Central memory CD8-positive, alpha-beta T cell (primary cell): ENCODE results near the gene RNF168.
"Not testable (repeated sequence)": the region's sequence is repeated elsewhere in the genome, so short reads cannot be mapped to it uniquely, and the experiment has no call there.

ENCODE experiments used
- ATAC-seq: fragments of 150-1000 bp; cut with Tn5 transposase; replicated peaks from 2 replicates; pipeline ENCODE4 v1.10.0; 2022; ENCODE audit warnings: mild to moderate bottlenecking, moderate FRiP score, moderate number of reproducible peaks; ENCODE audit not compliant: poor library complexity, severe bottlenecking; ENCODE audit errors: extremely low read depth
- DNase-seq, 2 donors: peaks; one replicate each; pipeline ENCODE4 v3.0.0; 2021; ENCODE audit warnings: low spot score in 2 of 2
- H3K27ac Mint-ChIP-seq: one replicate; pipeline ENCODE4 v1.8.0; 2022; ENCODE audit warnings: low read depth, mild to moderate bottlenecking, moderate library complexity, mixed read lengths
- H3K27me3 Mint-ChIP-seq: one replicate; pipeline ENCODE4 v1.8.0; 2022; ENCODE audit warnings: mixed read lengths
- H3K36me3 Mint-ChIP-seq: one replicate; pipeline ENCODE4 v1.8.0; 2022; ENCODE audit warnings: mild to moderate bottlenecking, moderate library complexity, mixed read lengths; ENCODE audit not compliant: insufficient read depth
- H3K4me1 Mint-ChIP-seq: one replicate; pipeline ENCODE4 v1.8.0; 2022; ENCODE audit warnings: mixed read lengths
- H3K4me3 Mint-ChIP-seq: one replicate; pipeline ENCODE4 v1.8.0; 2022; ENCODE audit warnings: mild to moderate bottlenecking, moderate library complexity, mixed read lengths
- H3K9me3 Mint-ChIP-seq: one replicate; pipeline ENCODE4 v1.8.0; 2022; ENCODE audit warnings: mixed read lengths

Gene RNF168

GRCh38 chr3:196525141-196525540 is 21.6 kb upstream of the RNF168 start:
- H3K4me3 Mint-ChIP-seq, result no peak overlapping the region
- ATAC-seq (no peak), DNase-seq (no peak)
- no peaks in the 10 kb centered on the region for H3K27me3 Mint-ChIP-seq
- H3K36me3 Mint-ChIP-seq, result peaks cover 4% of the 10 kb centered on the region
- H3K27ac Mint-ChIP-seq, result no peak overlapping the region
- no peaks in the 10 kb centered on the region for H3K4me1 Mint-ChIP-seq
- H3K9me3 Mint-ChIP-seq, result peaks cover 5% of the 10 kb centered on the region

GRCh38 chr3:196524527-196524926 is 21.0 kb upstream of the RNF168 start:
- DNase-seq (no peak), ATAC-seq (no peak)
- no peaks in the 10 kb centered on the region for H3K27me3 Mint-ChIP-seq
- peaks cover 6% of the 10 kb centered on the region for H3K9me3 Mint-ChIP-seq
- H3K4me1 Mint-ChIP-seq, result no peaks in the 10 kb centered on the region
- H3K4me3 Mint-ChIP-seq, result no peak overlapping the region
- H3K27ac Mint-ChIP-seq, result no peak overlapping the region
- H3K36me3 Mint-ChIP-seq, result peaks cover 2% of the 10 kb centered on the region

- no peak overlapping the region for H3K27ac Mint-ChIP-seq
- no peaks in the 10 kb centered on the region for H3K4me1 Mint-ChIP-seq
- H3K27me3 Mint-ChIP-seq, result no peaks in the 10 kb centered on the region
- H3K4me3 Mint-ChIP-seq, result no peak overlapping the region
- no peak for DNase-seq
- ATAC-seq, result no peak
- H3K36me3 Mint-ChIP-seq, result peaks cover 2% of the 10 kb centered on the region
- H3K9me3 Mint-ChIP-seq, result peaks cover 6% of the 10 kb centered on the region
These were observed 20.3 kb upstream of the RNF168 start for GRCh38 chr3:196523841-196524240.

GRCh38 chr3:196521291-196521690 is 17.7 kb upstream of the RNF168 start:
- ATAC-seq, H3K9me3 Mint-ChIP-seq, H3K27ac Mint-ChIP-seq, DNase-seq, H3K4me1 Mint-ChIP-seq, H3K27me3 Mint-ChIP-seq, H3K36me3 Mint-ChIP-seq, H3K4me3 Mint-ChIP-seq: not testable (repeated sequence)

- no peak for ATAC-seq
- peaks cover 17% of the 10 kb centered on the region for H3K27me3 Mint-ChIP-seq
- peaks cover 6% of the 10 kb centered on the region for H3K9me3 Mint-ChIP-seq
- H3K4me1 Mint-ChIP-seq, result no peaks in the 10 kb centered on the region
- H3K36me3 Mint-ChIP-seq, result peaks cover 2% of the 10 kb centered on the region
- H3K4me3 Mint-ChIP-seq, result no peak overlapping the region
- H3K27ac Mint-ChIP-seq, result no peak overlapping the region
- no peak for DNase-seq
These were observed 16.1 kb upstream of the RNF168 start for GRCh38 chr3:196519718-196520082.

- Mint-ChIP-seq H3K4me1 (no peaks in the 10 kb centered on the region), H3K9me3 (peaks cover 6% of the 10 kb centered on the region), H3K27ac (no peak overlapping the region), H3K4me3 (no peak overlapping the region), H3K36me3 (peaks cover 2% of the 10 kb centered on the region), H3K27me3 (peaks cover 17% of the 10 kb centered on the region)
- ATAC-seq, result no peak
- DNase-seq, result peak; percentile 33 to 41
These were observed 15.6 kb upstream of the RNF168 start for GRCh38 chr3:196518966-196519717.

GRCh38 chr3:196517919-196518318 is 14.4 kb upstream of the RNF168 start:
- DNase-seq (no peak), ATAC-seq (no peak)
- no peak overlapping the region for H3K4me3 Mint-ChIP-seq
- no peaks in the 10 kb centered on the region for H3K4me1 Mint-ChIP-seq
- no peak overlapping the region for H3K27ac Mint-ChIP-seq
- H3K9me3 Mint-ChIP-seq, result peaks cover 6% of the 10 kb centered on the region
- peaks cover 17% of the 10 kb centered on the region for H3K27me3 Mint-ChIP-seq
- peaks cover 2% of the 10 kb centered on the region for H3K36me3 Mint-ChIP-seq

- no peaks in the 10 kb centered on the region for H3K4me1 Mint-ChIP-seq
- no peak overlapping the region for H3K4me3 Mint-ChIP-seq
- peaks cover 6% of the 10 kb centered on the region for H3K9me3 Mint-ChIP-seq
- ATAC-seq (no peak), DNase-seq (no peak)
- H3K27me3 Mint-ChIP-seq, result peaks cover 18% of the 10 kb centered on the region
- no peak overlapping the region for H3K27ac Mint-ChIP-seq
- H3K36me3 Mint-ChIP-seq, result peaks cover 2% of the 10 kb centered on the region
These were observed 13.7 kb upstream of the RNF168 start for GRCh38 chr3:196517162-196517800.

GRCh38 chr3:196514913-196515621 is 11.5 kb upstream of the RNF168 start, which contains the start of gene SMCO1:
SMCO1 (minus strand) TSS chr3:196515346; CDS start chr3:196515209, 137 bp downstream.
- Mint-ChIP-seq H3K27me3 (peaks cover 25% of the 10 kb centered on the region), H3K9me3 (peaks cover under 1% of the 10 kb centered on the region), H3K27ac (no peak within 1 kb of the TSS), H3K4me3 (no peak within 1 kb of the TSS), H3K36me3 (no peaks in the 10 kb centered on the region), H3K4me1 (no peaks in the 10 kb centered on the region)
- no peak for DNase-seq
- no peak for ATAC-seq

- Mint-ChIP-seq H3K27me3 (peaks cover 25% of the 10 kb centered on the region), H3K9me3 (no peaks in the 10 kb centered on the region), H3K4me1 (no peaks in the 10 kb centered on the region), H3K36me3 (peaks cover 1% of the 10 kb centered on the region), H3K27ac (no peak overlapping the region), H3K4me3 (no peak overlapping the region)
- DNase-seq, result no peak
- ATAC-seq, result no peak
These were observed 10.8 kb upstream of the RNF168 start for GRCh38 chr3:196514350-196514716.

GRCh38 chr3:196513697-196514349 is 10.3 kb upstream of the RNF168 start:
- DNase-seq (no peak), ATAC-seq (no peak)
- H3K9me3 Mint-ChIP-seq, result no peaks in the 10 kb centered on the region
- peaks cover 1% of the 10 kb centered on the region for H3K36me3 Mint-ChIP-seq
- no peak overlapping the region for H3K4me3 Mint-ChIP-seq
- H3K27ac Mint-ChIP-seq, result no peak overlapping the region
- peaks cover 25% of the 10 kb centered on the region for H3K27me3 Mint-ChIP-seq
- H3K4me1 Mint-ChIP-seq, result no peaks in the 10 kb centered on the region

GRCh38 chr3:196511646-196512425 is 8.3 kb upstream of the RNF168 start:
- not testable (repeated sequence) for H3K4me3 Mint-ChIP-seq, H3K36me3 Mint-ChIP-seq, H3K4me1 Mint-ChIP-seq, ATAC-seq, H3K27ac Mint-ChIP-seq, H3K9me3 Mint-ChIP-seq, DNase-seq
- H3K27me3 Mint-ChIP-seq, result peaks cover 25% of the 10 kb centered on the region
